Endothelial cell of umbilical vein (primary cell): ENCODE measurements around the gene PRDX5.

Experiments
- POLR2A ChIP-seq: IDR thresholded peaks from 2 replicates; pipeline ENCODE4 v1.6.1; 2012; ENCODE audit warnings: low read depth, mild to moderate bottlenecking, control low read depth, low read length
- POLR2AphosphoS5 ChIP-seq: IDR thresholded peaks from 2 replicates; pipeline ENCODE4 v1.6.1; 2012; ENCODE audit warnings: low read depth, mild to moderate bottlenecking, control low read depth, low read length, moderate library complexity; ENCODE audit not compliant: insufficient read depth

DNA sequence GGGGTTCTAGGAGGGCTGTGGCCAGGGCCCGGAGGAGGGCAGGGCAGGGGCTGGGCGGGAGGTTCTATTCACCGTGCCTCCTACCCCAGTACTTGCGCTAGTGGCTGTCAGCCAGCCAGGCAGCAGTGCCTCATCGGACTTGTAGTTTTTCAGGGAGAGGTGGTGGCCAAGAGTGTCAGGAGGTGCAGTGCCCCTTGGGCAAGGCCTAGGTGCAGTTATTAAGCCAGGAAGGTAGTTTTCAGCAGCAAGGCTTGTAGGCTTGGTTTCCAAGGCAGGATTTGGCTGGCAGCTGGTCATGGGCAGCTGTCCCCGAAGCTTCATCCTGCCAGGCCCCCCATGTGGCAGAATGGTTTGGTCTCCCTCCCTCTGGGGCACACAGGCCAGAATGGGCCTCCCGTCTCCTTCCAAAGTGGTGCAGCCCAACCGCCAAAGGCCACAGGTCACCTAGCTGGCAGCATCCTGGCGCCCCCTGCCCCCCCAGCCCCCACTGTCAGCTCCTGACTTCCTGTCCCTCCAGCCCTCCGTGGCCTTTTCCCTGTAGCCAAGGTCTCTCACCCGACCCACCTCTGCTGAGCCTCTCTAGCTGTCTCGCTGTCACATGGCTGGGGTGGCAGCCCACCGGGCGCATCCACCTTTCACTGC, 30.6 kb downstream of the PRDX5 start:
- TF ChIP-seq POLR2A (no peak), POLR2AphosphoS5 (no peak)
